PC-9 (cell line): ENCODE data around the gene TMPRSS12.

Experiments used
- EZH2 ChIP-seq: fragments of 200-600 bp; sonication (generic); IDR thresholded peaks from 2 replicates; pipeline ENCODE4 v1.8.0; 2017; ENCODE audit warnings: antibody characterized with exemption, low read depth
- TF ChIP-seq, protein P1 (sequence below): fragments of 200-600 bp; sonication (generic); conservative IDR thresholded peaks from 2 replicates; pipeline ENCODE4 v1.6.1; 2017; ENCODE audit warnings: mixed run types, antibody characterized with exemption, mild to moderate bottlenecking, moderate library complexity

DNA sequence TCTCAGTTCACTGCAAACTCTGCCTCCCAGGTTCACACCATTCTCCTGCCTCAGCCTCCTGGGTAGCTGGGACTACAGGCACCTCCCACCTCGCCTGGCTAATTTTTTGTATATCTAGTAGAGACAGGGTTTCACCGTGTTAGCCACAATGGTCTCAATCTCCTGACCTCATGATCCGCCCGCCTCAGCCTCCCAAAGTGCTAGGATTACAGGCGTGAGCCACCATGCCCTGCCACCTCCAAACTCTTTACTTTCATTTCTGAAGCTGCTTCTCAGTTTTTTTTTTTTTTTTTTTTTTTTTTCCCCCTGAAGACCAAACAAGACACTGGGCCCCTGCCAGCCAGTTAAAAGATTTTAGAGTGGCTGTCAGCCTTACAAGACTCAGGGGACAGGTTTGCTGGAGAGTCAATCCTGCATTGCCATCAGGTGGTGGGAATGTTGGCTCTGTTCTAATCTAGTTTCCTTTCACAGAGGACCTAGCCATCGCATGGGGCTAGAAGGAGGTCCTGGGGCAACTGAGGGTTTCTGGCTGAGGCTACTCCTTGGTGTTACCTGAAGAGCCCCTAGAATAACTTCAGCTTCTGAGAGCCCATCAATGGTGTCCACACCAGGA, 72.3 kb downstream of the TMPRSS12 start:
- TF ChIP-seq, protein P1, sequence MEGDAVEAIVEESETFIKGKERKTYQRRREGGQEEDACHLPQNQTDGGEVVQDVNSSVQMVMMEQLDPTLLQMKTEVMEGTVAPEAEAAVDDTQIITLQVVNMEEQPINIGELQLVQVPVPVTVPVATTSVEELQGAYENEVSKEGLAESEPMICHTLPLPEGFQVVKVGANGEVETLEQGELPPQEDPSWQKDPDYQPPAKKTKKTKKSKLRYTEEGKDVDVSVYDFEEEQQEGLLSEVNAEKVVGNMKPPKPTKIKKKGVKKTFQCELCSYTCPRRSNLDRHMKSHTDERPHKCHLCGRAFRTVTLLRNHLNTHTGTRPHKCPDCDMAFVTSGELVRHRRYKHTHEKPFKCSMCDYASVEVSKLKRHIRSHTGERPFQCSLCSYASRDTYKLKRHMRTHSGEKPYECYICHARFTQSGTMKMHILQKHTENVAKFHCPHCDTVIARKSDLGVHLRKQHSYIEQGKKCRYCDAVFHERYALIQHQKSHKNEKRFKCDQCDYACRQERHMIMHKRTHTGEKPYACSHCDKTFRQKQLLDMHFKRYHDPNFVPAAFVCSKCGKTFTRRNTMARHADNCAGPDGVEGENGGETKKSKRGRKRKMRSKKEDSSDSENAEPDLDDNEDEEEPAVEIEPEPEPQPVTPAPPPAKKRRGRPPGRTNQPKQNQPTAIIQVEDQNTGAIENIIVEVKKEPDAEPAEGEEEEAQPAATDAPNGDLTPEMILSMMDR: no peak
- no peak for TF ChIP-seq EZH2
